Chondrocyte (in vitro differentiated cells): ENCODE data around the gene PTPRCAP. TPM values are rescaled to one million over a fixed set of nuclear protein-coding genes. Genes with fewer than 3 reads are reported as not detected.

ENCODE experiments used
- DNase-seq: peaks from one replicate; pipeline ENCODE4 v3.0.0; 2021; ENCODE audit warnings: mixed read lengths, low spot score
- H3K27ac Mint-ChIP-seq: one replicate; pipeline ENCODE4 v1.8.0; 2021; ENCODE audit warnings: mild to moderate bottlenecking, moderate library complexity, mixed read lengths; ENCODE audit not compliant: unreplicated experiment
- H3K27me3 Mint-ChIP-seq: 2 replicates; pipeline ENCODE4 v1.8.0; 2021; ENCODE audit warnings: low read depth, mixed read lengths
- H3K36me3 Mint-ChIP-seq: 2 replicates; pipeline ENCODE4 v1.8.0; 2021; ENCODE audit warnings: low read depth, mixed read lengths
- H3K4me1 Mint-ChIP-seq: 2 replicates; pipeline ENCODE4 v1.8.0; 2021; ENCODE audit warnings: low read depth, mild to moderate bottlenecking, mixed read lengths
- H3K4me3 Mint-ChIP-seq: one replicate; pipeline ENCODE4 v1.8.0; 2021; ENCODE audit warnings: mild to moderate bottlenecking, moderate library complexity, mixed read lengths; ENCODE audit not compliant: unreplicated experiment
- H3K9me3 Mint-ChIP-seq: 2 replicates; pipeline ENCODE4 v1.8.0; 2021; ENCODE audit warnings: low read depth, mixed read lengths
- CTCF ChIP-seq: fragments of 200-600 bp; sonication (generic); IDR thresholded peaks from 2 replicates; pipeline ENCODE4 v1.5.0; 2021; ENCODE audit warnings: antibody characterized with exemption, mild to moderate bottlenecking, moderate library complexity
- total RNA-seq: library from RNA; stranded (reverse); gene quantifications from 3 replicates; pipeline ENCODE4 v1.2.1, GENCODE V29; 2021

The PTPRCAP gene
- total RNA-seq, 1 donor from 2014 or later = 0.47 TPM

DNA sequence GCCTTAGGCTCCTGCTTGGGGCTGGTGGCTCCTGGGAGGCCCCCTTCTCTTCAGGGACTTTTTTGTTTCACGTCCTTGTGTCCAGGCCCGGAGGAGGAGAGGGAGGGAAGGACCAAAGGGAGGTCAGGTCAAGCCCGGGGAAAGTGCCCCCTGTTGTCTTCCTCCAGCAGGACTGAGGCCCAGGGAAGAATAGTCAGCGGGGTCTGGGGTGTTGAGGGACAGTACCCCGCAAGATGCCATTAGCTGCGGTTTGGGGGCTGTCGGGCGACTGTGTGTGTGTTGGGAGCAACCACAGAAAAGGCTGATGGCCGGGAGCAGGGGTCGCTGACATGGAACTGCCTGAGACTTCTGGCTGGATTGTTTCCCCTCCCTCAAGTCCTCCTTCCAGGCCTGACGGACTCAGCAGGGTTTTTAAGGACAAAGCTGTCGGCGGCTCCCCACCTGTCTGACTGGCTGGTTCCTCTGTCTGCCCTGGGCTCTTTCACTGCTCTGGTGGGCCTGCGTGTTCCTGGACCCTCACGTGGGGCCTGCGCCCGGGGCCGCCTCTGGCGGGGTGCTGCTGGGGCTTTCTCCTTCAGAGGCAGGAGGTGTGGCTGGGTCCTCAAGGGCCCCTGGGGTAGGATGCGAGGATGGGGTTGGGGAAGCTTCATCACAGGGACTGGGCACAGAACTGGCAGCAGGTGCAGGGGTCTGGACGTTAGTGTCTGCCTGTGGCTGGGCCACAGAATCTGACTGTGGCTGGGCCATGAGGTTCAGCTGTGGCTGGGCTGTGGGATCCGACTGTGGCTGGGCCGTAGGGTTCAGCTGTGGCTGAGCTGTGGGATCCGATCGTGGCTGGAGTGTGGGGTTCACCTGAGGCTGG, 13.5 kb upstream of the PTPRCAP start:
- H3K36me3 Mint-ChIP-seq = no peaks in the 10 kb centered on the region
- no peaks in the 10 kb centered on the region for H3K9me3 Mint-ChIP-seq
- H3K4me1 Mint-ChIP-seq = no peaks in the 10 kb centered on the region
- no peak overlapping the region for H3K27ac Mint-ChIP-seq
- no peak for DNase-seq
- no peak overlapping the region for H3K4me3 Mint-ChIP-seq
- no peak for TF ChIP-seq CTCF
- no peaks in the 10 kb centered on the region for H3K27me3 Mint-ChIP-seq

GRCh38 chr11:67449116-67449844, 11.8 kb upstream of the PTPRCAP start:
- no peak overlapping the region for H3K27ac Mint-ChIP-seq
- no peak for TF ChIP-seq CTCF
- H3K4me1 Mint-ChIP-seq = no peaks in the 10 kb centered on the region
- H3K4me3 Mint-ChIP-seq = no peak overlapping the region
- no peak for DNase-seq
- H3K9me3 Mint-ChIP-seq = no peaks in the 10 kb centered on the region
- H3K27me3 Mint-ChIP-seq = no peaks in the 10 kb centered on the region
- no peaks in the 10 kb centered on the region for H3K36me3 Mint-ChIP-seq

DNA sequence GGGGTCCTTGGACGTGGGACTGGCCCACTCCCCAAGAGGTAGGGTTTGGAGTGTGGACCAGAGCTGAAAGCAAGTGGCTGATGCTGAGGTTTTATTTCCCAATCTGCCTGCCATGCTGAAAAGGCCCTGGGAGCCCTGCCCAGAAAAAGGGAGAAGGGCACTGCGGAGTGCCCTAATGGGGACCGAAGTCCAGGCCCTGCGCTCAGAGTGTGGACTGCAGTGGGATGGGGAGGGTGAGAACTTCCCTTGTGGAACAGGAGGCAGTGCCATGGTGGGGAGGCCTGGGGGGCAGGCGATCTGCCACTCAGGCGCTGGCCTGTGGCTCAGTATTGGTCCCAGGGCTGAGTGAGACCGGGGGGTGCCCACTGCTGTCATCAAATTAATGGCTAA, 10.7 kb upstream of the PTPRCAP start:
- no peaks in the 10 kb centered on the region for H3K4me1 Mint-ChIP-seq
- no peak overlapping the region for H3K27ac Mint-ChIP-seq
- no peak overlapping the region for H3K4me3 Mint-ChIP-seq
- no peak for DNase-seq
- no peaks in the 10 kb centered on the region for H3K27me3 Mint-ChIP-seq
- no peak for TF ChIP-seq CTCF
- no peaks in the 10 kb centered on the region for H3K36me3 Mint-ChIP-seq
- no peaks in the 10 kb centered on the region for H3K9me3 Mint-ChIP-seq

DNA sequence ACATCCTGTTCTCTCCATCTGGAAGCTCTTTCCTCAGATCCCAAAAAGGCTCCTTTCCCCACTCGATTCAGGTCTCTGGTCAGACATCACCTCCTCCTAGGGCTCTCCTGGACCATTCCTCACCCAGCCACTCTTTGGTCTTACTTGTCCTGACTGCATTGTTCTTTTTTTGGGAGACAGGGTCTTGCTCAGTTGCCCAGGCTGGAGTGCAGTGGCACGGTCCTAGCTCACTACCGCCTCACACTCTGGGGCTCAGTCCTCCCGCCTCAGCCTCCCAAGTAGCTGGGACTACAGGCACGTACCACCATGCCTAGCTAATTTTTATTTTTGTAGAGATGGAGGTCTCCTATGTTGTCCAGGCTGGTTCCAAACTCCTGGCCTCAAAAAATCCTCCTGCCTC, 8.0 kb upstream of the PTPRCAP start:
- Mint-ChIP-seq H3K27ac (no peak overlapping the region), H3K9me3 (no peaks in the 10 kb centered on the region), H3K36me3 (no peaks in the 10 kb centered on the region), H3K4me1 (peaks cover 14% of the 10 kb centered on the region), H3K4me3 (peak overlapping the region; percentile 32), H3K27me3 (no peaks in the 10 kb centered on the region)
- TF ChIP-seq CTCF = no peak
- no peak for DNase-seq

- Mint-ChIP-seq H3K9me3 (no peaks in the 10 kb centered on the region), H3K36me3 (no peaks in the 10 kb centered on the region), H3K27ac (peak overlapping the region; percentile 81), H3K4me3 (peak overlapping the region; percentile 90), H3K4me1 (peaks cover 23% of the 10 kb centered on the region), H3K27me3 (no peaks in the 10 kb centered on the region)
- DNase-seq = peak; percentile 76
- no peak for TF ChIP-seq CTCF
Measured at GRCh38 chr11:67442504-67443404, 5.3 kb upstream of the PTPRCAP start.
